H54 (cell line): Measurements from ENCODE around the gene LTBP4.
"Not testable (repeated sequence)": the region's sequence is repeated elsewhere in the genome, so short reads cannot be mapped to it uniquely, and the experiment has no call there.

Source experiments
- DNase-seq: peaks from one replicate; pipeline ENCODE4 v3.0.0; 2011; ENCODE audit warnings: low spot score, mixed read lengths; ENCODE audit not compliant: insufficient read length
- FAIRE-seq: peaks from 3 replicates; lab custom pipeline; 2011; peaks lifted over from hg19 to GRCh38; lab: Jason Lieb, UNC
- POLR2A ChIP-seq: IDR thresholded peaks from 2 replicates; pipeline ENCODE4 v1.6.1; 2011; ENCODE audit warnings: low read depth, mild to moderate bottlenecking, low read length

The LTBP4 gene

DNA sequence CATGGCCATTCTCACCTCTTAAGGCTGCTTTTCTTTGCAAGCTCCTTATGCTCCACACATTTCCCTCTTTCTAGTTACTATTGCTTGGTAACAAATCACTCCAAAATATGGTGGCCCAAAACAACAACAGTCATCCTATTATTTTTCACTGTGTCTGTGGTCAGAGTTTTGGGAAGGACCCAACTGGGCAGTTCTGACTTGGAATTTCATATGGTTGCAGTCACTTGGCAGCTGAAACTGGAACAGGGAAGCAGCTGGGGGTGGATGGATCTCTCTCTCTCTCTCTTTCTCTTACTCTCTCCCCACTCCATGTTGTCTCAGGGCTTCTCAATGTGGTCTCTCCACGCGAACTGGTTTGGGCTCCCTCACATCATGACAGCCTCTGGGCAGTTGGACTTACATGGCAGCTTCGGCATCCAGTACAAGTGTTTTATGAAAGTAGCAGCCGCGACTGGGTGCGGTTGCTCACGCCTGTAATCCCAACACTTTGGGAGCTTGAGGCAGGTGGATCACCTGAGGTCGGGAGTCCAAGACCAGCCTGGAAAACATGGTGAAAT lies 49.7 kb downstream of the LTBP4 start:
- DNase-seq (no peak), FAIRE-seq (no peak)
- no peak for TF ChIP-seq POLR2A

DNA sequence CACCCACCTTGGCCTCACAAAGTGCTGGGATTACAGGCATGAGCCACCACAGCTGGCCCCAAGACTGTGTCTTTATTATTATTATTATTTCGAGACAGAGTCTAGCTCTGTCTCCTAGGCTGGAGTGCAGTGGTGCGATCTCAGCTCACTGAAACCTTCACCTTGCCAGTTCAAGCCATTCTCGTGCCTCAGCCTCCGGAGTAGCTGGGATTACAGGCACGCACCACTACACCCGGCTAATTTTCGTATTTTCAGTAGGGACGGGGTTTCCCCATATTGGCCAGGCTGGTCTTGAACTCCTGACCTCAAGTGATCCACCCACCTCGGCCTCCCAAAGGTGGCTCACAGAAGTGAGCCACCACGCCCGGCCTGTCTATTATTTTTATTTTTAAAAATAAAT lies 51.1 kb downstream of the LTBP4 start:
- FAIRE-seq = not testable (repeated sequence)

DNA sequence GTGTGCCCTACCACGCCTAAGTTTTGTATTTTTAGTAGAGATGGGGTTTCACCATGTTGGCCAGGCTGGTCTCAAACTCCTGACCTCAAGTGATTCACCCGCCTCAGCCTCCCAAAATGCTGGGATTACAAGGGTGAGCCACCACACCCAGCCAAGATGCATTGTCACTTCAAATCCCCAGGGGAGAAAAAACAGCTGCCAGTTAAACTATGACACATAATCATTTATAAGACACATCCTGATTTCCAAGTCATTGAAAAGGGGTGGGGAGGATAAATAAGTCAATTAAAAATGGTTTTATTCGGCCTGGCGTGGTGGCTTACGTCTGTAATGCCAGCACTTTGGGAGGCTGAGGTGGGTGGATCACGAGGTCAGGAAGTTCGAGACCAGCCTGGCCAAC lies 54.5 kb downstream of the LTBP4 start:
- FAIRE-seq, DNase-seq: not testable (repeated sequence)

More for the DNA sequence above, 51.1 kb downstream of the LTBP4 start:
- not testable (repeated sequence) for DNase-seq

DNA sequence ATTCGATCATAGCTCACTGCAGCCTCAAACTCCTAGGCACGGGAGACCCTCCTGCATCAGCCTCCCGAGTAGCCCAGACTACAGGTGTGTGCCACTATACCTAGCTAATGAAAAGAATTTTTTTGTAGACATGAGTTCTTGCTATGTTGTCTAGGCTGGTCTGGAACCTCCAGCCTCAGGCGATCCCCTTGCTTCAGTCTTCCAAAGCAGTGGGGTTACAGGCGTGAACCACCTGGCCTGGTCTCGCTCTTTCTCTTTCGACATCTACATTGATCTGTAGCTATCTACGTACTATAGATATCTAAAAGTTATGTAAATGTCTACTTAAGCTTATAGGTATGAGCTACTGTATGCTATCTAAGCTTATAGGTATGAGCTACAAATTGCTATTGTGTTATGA lies 56.9 kb downstream of the LTBP4 start:
- no peak for DNase-seq
- FAIRE-seq = no peak
- TF ChIP-seq POLR2A = no peak

DNA sequence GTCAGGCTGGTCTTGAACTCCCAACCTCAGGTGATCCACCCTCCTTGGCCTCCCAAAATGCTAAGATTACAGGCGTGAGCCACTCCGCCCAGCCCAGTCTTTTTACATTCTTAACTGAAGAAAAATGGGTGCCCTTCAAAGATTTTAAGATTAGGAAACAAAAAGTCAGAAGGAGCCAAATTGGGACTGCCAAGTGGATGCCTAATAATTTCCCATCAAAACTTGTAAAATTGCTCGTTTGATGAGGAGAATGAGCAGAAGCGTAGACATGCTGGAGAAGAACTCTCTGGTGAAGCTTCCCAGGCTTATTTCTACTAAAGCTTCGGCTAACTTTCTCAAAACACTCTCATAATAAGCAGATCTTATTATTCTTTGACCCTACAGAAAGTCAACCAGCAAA lies 57.9 kb downstream of the LTBP4 start:
- no peak for FAIRE-seq

DNA sequence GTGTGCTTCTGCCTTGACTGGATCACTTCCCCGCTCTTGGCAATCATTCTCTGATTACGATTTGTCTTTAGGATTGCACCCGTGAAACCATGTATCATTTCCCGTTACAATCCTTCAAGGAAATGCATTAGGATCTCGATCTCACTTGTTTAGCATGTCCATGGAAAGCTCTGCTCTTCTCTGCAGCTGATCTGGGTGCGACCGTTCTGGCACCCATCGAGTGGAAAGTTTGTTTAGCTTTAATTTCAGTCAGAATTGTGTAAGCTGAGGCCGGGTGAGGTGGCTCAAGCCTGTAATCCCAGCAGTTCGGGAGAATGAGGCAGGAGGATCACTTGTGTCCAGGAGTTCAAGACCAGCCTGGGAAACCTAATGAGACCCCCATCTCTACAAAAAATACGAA lies 58.4 kb downstream of the LTBP4 start:
- no peak for FAIRE-seq

More for the DNA sequence above, 57.9 kb downstream of the LTBP4 start:
- no peak for TF ChIP-seq POLR2A
- DNase-seq = no peak

DNA sequence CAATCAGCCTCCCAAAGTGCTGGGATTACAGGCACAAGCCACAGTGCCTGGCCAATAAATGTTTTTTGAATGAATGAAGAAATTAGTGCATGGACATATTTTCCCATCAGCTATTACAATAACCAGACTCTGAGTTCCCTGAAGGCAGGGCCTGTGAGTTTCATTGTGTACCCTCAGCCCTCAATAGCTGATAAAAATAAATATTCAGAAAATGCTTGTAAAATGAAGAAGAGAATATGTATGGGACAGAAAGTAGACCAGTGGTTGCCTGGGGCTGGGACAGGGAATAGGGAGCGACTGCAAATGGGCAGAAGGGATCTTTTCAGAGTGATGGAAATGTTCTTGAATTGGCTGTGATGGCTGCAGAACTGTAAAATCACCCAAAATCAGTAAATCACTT lies 60.4 kb downstream of the LTBP4 start:
- no peak for DNase-seq
- TF ChIP-seq POLR2A = no peak
- FAIRE-seq = no peak

More for the DNA sequence above, 58.4 kb downstream of the LTBP4 start:
- no peak for TF ChIP-seq POLR2A
- no peak for DNase-seq

DNA sequence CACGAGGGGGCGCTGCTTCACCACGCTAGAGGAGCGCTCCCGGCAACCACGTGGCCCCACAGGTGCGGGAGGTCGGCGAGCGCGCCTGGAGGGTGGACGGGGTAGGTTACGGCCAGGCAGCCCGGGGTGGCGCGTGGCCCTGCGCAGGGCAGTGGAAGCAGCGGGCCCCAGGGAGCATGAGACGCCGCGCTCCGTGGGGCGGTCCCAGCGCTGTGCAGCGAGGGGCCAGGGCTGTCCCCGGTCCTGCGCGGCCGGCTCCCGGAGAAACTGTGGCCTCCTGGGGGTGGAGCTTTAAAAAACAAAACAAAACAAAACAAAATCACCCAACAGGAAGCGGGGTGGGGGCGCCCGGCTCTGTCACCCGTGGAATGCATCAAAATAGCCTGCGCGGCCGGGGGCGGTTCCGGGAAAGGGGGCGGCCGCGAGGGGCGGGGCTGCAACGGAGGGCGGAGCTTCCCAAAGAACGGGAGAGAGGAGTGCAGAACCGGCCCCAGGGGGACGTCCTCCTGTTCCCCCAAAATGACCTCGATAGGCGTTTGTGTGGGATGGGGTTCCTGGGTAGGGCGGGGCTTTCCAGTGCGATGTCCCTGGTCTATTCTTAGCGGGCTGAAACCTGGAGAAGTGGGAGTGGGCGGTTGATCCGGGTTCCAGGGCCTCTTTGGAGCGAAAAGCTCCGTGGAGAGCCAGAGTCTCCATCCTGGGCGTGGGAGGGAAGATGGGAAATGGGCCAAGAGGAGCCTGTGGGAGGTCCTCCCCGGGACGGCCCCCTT lies 61.9 kb downstream of the LTBP4 start:
- TF ChIP-seq POLR2A = no peak
- FAIRE-seq (no peak), DNase-seq (peak; percentile 93)

DNA sequence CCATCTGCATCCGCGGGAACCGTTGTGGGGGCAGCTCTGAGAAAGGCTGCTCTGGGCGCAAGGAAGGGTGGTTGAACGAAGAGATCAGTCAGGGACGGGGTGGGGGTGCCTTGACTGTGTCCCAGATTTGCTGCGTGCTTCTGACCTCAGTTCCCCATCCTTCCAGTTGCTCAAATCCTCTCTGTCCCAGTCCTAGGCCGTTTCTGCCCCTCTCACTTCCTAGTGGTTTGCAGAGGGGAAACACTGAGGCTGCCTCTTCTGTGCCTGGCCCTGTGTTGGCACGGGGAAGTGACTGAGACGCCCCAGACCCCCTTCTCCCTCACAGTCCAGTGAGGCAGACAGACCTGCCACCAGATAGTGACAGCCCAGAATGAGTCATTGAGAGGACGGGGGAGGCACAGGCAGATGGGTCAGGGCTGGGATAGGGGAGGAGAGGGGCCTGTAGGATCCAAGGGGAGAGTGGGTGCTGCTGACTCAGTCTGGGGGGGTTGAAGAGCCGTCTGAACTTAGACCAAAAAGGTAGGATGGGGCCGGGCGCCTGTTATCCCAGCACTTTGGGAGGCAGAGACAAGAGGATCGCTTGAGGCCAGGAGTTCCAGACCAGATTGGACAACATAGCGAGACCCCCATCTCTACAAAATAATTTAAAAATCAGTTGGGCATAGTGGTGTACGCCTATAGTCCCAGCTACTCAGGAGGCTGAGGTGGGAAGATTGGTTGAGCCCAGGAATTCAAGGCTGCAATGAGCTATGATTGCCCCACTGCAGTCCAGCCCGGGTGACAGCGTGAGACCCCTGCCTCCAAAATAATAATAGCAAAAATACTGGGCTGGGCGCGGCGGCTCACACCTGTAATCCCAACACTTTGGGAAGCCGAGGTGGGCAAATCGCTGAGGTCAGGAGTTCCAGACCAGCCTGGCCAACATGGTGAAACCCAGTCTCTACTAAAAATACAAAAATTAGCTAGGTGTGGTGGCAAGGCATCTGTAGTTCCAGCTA lies 62.8 kb downstream of the LTBP4 start:
- FAIRE-seq (no peak), DNase-seq (no peak)
- TF ChIP-seq POLR2A = 0 out of 2 replicates have a peak, but pooled peaks have one; percentile 3

DNA sequence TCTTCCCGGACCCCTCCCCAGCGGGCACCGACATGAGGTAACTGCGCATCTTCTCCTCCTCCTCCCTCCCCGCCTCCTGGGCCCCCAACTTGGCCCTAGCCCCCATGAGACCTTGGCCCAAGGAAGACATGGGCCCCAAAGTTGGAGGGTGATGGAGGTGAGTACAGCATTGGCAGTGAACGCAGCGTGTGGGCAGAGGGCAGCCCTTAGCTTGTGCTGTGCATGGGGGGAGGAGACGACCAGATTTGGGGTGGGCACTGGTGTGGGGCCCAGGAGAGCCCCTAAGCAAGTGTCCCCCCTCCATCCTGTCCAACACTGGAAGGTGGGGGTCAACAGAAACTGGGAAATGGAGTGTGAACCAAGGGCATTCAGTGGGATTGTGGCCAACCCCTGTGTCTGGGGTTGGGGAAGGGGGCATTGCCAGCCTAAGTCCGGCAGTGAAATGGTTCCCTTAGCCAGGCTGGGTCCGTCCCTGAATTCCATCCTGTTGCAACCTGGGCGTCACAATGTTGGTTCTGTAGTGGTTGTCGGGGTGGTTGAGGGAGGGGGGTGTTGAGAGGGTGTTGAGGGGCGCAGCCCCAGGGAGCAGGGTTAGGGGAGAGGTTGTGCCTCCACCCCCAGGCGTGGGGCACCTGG lies 65.8 kb downstream of the LTBP4 start:
- DNase-seq (no peak), FAIRE-seq (no peak)
- no peak for TF ChIP-seq POLR2A

DNA sequence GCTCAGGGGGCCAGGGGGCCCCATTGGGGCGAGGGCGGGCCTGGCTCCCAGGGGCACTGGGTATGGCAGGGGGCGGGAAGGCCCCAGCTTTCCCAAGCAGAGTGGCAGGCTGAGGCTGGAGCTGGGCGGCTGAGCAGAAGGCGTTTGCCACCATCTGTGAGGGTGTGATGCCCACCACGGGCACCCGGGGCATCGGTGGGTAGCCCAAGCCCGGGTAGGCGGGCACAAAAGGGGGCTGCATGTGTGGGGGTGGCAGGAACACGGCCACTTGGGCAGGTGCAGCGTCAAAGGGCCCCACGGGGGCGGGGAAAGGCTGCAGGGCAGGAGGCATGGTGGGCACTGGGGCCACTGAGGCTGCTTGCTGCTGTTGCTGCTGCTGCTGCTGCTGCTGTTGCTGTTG lies 66.4 kb downstream of the LTBP4 start:
- no peak for TF ChIP-seq POLR2A
- FAIRE-seq (no peak), DNase-seq (no peak)

DNA sequence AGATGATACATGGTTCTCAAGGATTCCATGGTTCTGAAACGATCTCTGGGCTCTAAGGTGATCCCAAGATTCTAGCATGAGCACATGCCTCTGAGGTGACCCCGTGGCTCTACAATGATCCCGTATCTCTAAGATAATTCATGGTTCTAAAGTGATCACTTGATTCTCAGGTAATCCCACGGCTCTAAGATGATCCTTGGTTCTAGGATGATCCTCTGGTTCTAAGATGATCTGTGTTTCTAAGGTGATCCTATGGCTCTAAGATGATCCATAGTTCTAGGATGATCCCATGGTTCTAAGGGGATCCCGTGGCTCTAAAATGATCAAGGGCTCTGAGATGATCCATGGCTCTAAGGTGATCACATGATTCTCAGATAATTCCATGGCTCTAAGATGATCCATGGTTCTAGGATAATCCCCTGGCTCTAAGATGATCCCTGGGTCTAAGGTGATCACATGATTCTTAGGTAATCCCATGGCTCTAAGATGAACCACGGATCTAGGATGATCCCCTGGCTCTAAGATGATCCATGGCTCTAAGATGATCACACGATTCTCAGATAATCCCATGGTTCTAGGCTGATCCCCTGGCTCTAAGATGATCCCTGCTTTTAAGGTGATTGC lies 67.9 kb downstream of the LTBP4 start:
- TF ChIP-seq POLR2A = no peak
- DNase-seq = no peak
- no peak for FAIRE-seq

DNA sequence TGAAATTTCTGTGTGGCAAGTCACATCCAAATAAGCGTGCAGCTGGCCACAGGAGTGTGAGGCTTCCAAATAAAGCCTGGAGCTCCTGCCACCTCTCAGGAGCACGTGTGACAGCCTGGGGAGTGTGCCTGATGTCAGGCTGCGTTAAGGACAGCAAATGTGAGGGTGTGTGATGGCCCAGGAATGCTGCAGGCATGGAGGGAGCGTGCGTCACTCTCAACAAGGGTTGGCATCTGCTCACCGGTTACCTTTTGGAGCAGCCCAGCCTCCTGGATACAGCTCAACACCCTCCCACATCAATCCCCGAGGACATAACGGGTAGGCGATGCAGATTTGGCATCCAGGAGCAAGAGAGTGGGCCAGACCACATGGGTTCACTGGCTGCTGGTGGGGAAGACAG lies 70.2 kb downstream of the LTBP4 start:
- FAIRE-seq (no peak), DNase-seq (no peak)
- TF ChIP-seq POLR2A = no peak
